ENCODE results near the gene MBIP.
A peak's percentile ranks its signal among the peaks of the same experiment; 100 is the strongest.

The MBIP gene

GRCh38 chr14:36315159-36315853 is 5.1 kb downstream of the MBIP start:
- no peak for TF ChIP-seq CTCF (conservative IDR thresholded peaks at IDR 0.05; ENCODE audit: low read length)
- no peak for TF ChIP-seq EZH2phosphoT487 (IDR thresholded peaks at IDR 0.05; ENCODE audit: borderline replicate concordance)
- H3K4me3 ChIP-seq (ENCODE audit: low read length, poor library complexity, severe bottlenecking), result no peak overlapping the region
- H3K4me2 ChIP-seq (ENCODE audit: low read depth, low read length, poor library complexity, severe bottlenecking), result peak overlapping the region; percentile 43
- H3K9me2 ChIP-seq (replicated peaks; ENCODE audit: low read depth, low read length), result no peaks in the 10 kb centered on the region
- peaks cover 3% of the 10 kb centered on the region for H3K4me1 ChIP-seq (ENCODE audit: insufficient read depth, low read length, poor library complexity, severe bottlenecking)
- no peaks in the 10 kb centered on the region for H3K9me3 ChIP-seq (ENCODE audit: insufficient read depth, low read depth, low read length)
- H3F3A ChIP-seq (ENCODE audit: low read depth), result no peaks in the 10 kb centered on the region
- H3K27me3 ChIP-seq (ENCODE audit: insufficient read depth, low read length, poor library complexity, severe bottlenecking), result no peaks in the 10 kb centered on the region
- H3K36me3 ChIP-seq (ENCODE audit: insufficient read depth, low read length), result peaks cover 10% of the 10 kb centered on the region; the same call in 1 of the 2 replicates
- H4K20me1 ChIP-seq (ENCODE audit: insufficient read depth, low read length, poor library complexity, severe bottlenecking), result peaks cover 19% of the 10 kb centered on the region
- peaks cover 32% of the 10 kb centered on the region for H3K79me2 ChIP-seq (ENCODE audit: insufficient read depth, low read length)
- H2AFZ ChIP-seq (ENCODE audit: low read length), result no peak overlapping the region
- H3K9ac ChIP-seq (ENCODE audit: low read depth, low read length, poor library complexity, severe bottlenecking), result no peak overlapping the region

GRCh38 chr14:36313898-36314297 is 6.5 kb downstream of the MBIP start:
- Histone ChIP-seq H3K27me3 (ENCODE audit: insufficient read depth, low read length, poor library complexity, severe bottlenecking) (no peaks in the 10 kb centered on the region), H3F3A (ENCODE audit: low read depth) (no peaks in the 10 kb centered on the region), H4K20me1 (ENCODE audit: insufficient read depth, low read length, poor library complexity, severe bottlenecking) (peaks cover 10% of the 10 kb centered on the region), H2AFZ (ENCODE audit: low read length) (no peak overlapping the region), H3K36me3 (ENCODE audit: insufficient read depth, low read length) (peaks cover 20% of the 10 kb centered on the region; the same call in 1 of the 2 replicates), H3K4me1 (ENCODE audit: insufficient read depth, low read length, poor library complexity, severe bottlenecking) (no peaks in the 10 kb centered on the region), H3K4me3 (ENCODE audit: low read length, poor library complexity, severe bottlenecking) (no peak overlapping the region), H3K9me2 (replicated peaks; ENCODE audit: low read depth, low read length) (no peaks in the 10 kb centered on the region), H3K9me3 (ENCODE audit: insufficient read depth, low read depth, low read length) (no peaks in the 10 kb centered on the region), H3K9ac (ENCODE audit: low read depth, low read length, poor library complexity, severe bottlenecking) (no peak overlapping the region), H3K4me2 (ENCODE audit: low read depth, low read length, poor library complexity, severe bottlenecking) (no peak overlapping the region), H3K79me2 (ENCODE audit: insufficient read depth, low read length) (peaks cover 18% of the 10 kb centered on the region)
- peak; percentile 45 for TF ChIP-seq CTCF (conservative IDR thresholded peaks at IDR 0.05; ENCODE audit: low read length)
- TF ChIP-seq EZH2phosphoT487 (IDR thresholded peaks at IDR 0.05; ENCODE audit: borderline replicate concordance), result no peak

GRCh38 chr14:36313206-36313605 is 7.2 kb downstream of the MBIP start:
- Histone ChIP-seq H3K4me3 (ENCODE audit: low read length, poor library complexity, severe bottlenecking) (no peak overlapping the region), H4K20me1 (ENCODE audit: insufficient read depth, low read length, poor library complexity, severe bottlenecking) (peaks cover 10% of the 10 kb centered on the region), H3K9me2 (replicated peaks; ENCODE audit: low read depth, low read length) (no peaks in the 10 kb centered on the region), H3F3A (ENCODE audit: low read depth) (no peaks in the 10 kb centered on the region), H3K79me2 (ENCODE audit: insufficient read depth, low read length) (peaks cover 14% of the 10 kb centered on the region; the same call in 1 of the 2 replicates), H3K4me1 (ENCODE audit: insufficient read depth, low read length, poor library complexity, severe bottlenecking) (no peaks in the 10 kb centered on the region), H3K9ac (ENCODE audit: low read depth, low read length, poor library complexity, severe bottlenecking) (no peak overlapping the region), H3K27me3 (ENCODE audit: insufficient read depth, low read length, poor library complexity, severe bottlenecking) (no peaks in the 10 kb centered on the region), H3K36me3 (ENCODE audit: insufficient read depth, low read length) (peaks cover 24% of the 10 kb centered on the region; the same call in 1 of the 2 replicates), H3K4me2 (ENCODE audit: low read depth, low read length, poor library complexity, severe bottlenecking) (no peak overlapping the region), H2AFZ (ENCODE audit: low read length) (no peak overlapping the region), H3K9me3 (ENCODE audit: insufficient read depth, low read depth, low read length) (no peaks in the 10 kb centered on the region)
- TF ChIP-seq CTCF (conservative IDR thresholded peaks at IDR 0.05; ENCODE audit: low read length) (no peak), EZH2phosphoT487 (IDR thresholded peaks at IDR 0.05; ENCODE audit: borderline replicate concordance) (no peak)

All from Loucy (cell line).